HEK293 (cell line): ENCODE data around the gene RFX4.

ENCODE experiments used
- ZNF114 ChIP-seq: fragments of 450-650 bp; formaldehyde crosslinking; IDR thresholded peaks from 2 replicates; pipeline ENCODE4 v1.5.0; 2017; ENCODE audit warnings: missing biosample characterization, missing genetic modification characterization
- ZNF510 ChIP-seq: fragments of 450-650 bp; formaldehyde crosslinking; IDR thresholded peaks from 2 replicates; pipeline ENCODE4 v1.5.1; 2018; ENCODE audit warnings: mild to moderate bottlenecking, missing genetic modification characterization, missing biosample characterization; ENCODE audit not compliant: insufficient replicate concordance

GRCh38 chr12:106733660-106734059 lies 150.9 kb downstream of the RFX4 start:
- TF ChIP-seq ZNF510 (tag by site-specific recombination) (no peak), ZNF114 (no peak)
